Type B pancreatic cell (in vitro differentiated cells): ENCODE data around the gene CCDC187. TPM values are rescaled to one million over a fixed set of nuclear protein-coding genes. Genes with fewer than 3 reads are reported as not detected.

Experiments
- DNase-seq: peaks from one replicate; pipeline ENCODE4 v3.0.0; 2021; ENCODE audit warnings: mixed read lengths; ENCODE audit not compliant: unreplicated experiment; ENCODE audit errors: extremely low spot score
- H3K27ac Mint-ChIP-seq: 2 replicates; pipeline ENCODE4 v1.8.0; 2021; ENCODE audit warnings: mild to moderate bottlenecking, mixed read lengths
- H3K27me3 Mint-ChIP-seq: 2 replicates; pipeline ENCODE4 v1.8.0; 2021; ENCODE audit warnings: mixed read lengths
- H3K36me3 Mint-ChIP-seq: 2 replicates; pipeline ENCODE4 v1.8.0; 2021; ENCODE audit warnings: mixed read lengths
- H3K4me1 Mint-ChIP-seq: one replicate; pipeline ENCODE4 v1.8.0; 2021; ENCODE audit warnings: mixed read lengths; ENCODE audit not compliant: unreplicated experiment
- H3K4me3 Mint-ChIP-seq: 2 replicates; pipeline ENCODE4 v1.8.0; 2021; ENCODE audit warnings: mild to moderate bottlenecking, mixed read lengths
- H3K9me3 Mint-ChIP-seq: 2 replicates; pipeline ENCODE4 v1.8.0; 2021; ENCODE audit warnings: mixed read lengths
- total RNA-seq: library from RNA; stranded (reverse); gene quantifications from 2 replicates; pipeline ENCODE4 v1.2.1, GENCODE V29; 2021; ENCODE audit warnings: low replicate concordance
- TF ChIP-seq, protein P1 (sequence below): fragments of 200-600 bp; sonication (generic); conservative IDR thresholded peaks from 2 replicates; pipeline ENCODE4 v1.5.0; 2021; ENCODE audit warnings: antibody characterized with exemption, mild to moderate bottlenecking

CCDC187 gene
- total RNA-seq, 1 donor from 2014 or later = 0.70 TPM

- TF ChIP-seq, protein P1, sequence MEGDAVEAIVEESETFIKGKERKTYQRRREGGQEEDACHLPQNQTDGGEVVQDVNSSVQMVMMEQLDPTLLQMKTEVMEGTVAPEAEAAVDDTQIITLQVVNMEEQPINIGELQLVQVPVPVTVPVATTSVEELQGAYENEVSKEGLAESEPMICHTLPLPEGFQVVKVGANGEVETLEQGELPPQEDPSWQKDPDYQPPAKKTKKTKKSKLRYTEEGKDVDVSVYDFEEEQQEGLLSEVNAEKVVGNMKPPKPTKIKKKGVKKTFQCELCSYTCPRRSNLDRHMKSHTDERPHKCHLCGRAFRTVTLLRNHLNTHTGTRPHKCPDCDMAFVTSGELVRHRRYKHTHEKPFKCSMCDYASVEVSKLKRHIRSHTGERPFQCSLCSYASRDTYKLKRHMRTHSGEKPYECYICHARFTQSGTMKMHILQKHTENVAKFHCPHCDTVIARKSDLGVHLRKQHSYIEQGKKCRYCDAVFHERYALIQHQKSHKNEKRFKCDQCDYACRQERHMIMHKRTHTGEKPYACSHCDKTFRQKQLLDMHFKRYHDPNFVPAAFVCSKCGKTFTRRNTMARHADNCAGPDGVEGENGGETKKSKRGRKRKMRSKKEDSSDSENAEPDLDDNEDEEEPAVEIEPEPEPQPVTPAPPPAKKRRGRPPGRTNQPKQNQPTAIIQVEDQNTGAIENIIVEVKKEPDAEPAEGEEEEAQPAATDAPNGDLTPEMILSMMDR = no peak
- Mint-ChIP-seq H3K36me3 (no peaks in the 10 kb centered on the region), H3K4me3 (peak overlapping the region; percentile 96), H3K27me3 (no peaks in the 10 kb centered on the region), H3K9me3 (no peaks in the 10 kb centered on the region), H3K27ac (peak overlapping the region; percentile 93), H3K4me1 (peaks cover 16% of the 10 kb centered on the region)
- no peak for DNase-seq
Observed at GRCh38 chr9:136328011-136328621, 24.2 kb upstream of the CCDC187 start.

- no peaks in the 10 kb centered on the region for H3K9me3 Mint-ChIP-seq
- no peak for DNase-seq
- peak within 1 kb of the TSS; percentile 71 for H3K27ac Mint-ChIP-seq
- no peaks in the 10 kb centered on the region for H3K36me3 Mint-ChIP-seq
- H3K4me1 Mint-ChIP-seq = peaks cover 21% of the 10 kb centered on the region
- TF ChIP-seq, protein P1 = no peak
- no peaks in the 10 kb centered on the region for H3K27me3 Mint-ChIP-seq
- peak within 1 kb of the TSS; percentile 96 for H3K4me3 Mint-ChIP-seq
Observed at GRCh38 chr9:136327304-136327974, 23.5 kb upstream of the CCDC187 start, which contains the start of gene GPSM1. TSS of gene GPSM1 (plus strand) at chr9:136327539. CDS start at chr9:136327696, 157 bp downstream.

GRCh38 chr9:136326761-136327303 is 22.9 kb upstream of the CCDC187 start:
- TF ChIP-seq, protein P1 = no peak
- peak overlapping the region; percentile 81 for H3K4me3 Mint-ChIP-seq
- no peaks in the 10 kb centered on the region for H3K27me3 Mint-ChIP-seq
- peak overlapping the region; percentile 64 for H3K27ac Mint-ChIP-seq
- H3K36me3 Mint-ChIP-seq = no peaks in the 10 kb centered on the region
- H3K9me3 Mint-ChIP-seq = no peaks in the 10 kb centered on the region
- H3K4me1 Mint-ChIP-seq = peaks cover 26% of the 10 kb centered on the region
- no peak for DNase-seq

DNA sequence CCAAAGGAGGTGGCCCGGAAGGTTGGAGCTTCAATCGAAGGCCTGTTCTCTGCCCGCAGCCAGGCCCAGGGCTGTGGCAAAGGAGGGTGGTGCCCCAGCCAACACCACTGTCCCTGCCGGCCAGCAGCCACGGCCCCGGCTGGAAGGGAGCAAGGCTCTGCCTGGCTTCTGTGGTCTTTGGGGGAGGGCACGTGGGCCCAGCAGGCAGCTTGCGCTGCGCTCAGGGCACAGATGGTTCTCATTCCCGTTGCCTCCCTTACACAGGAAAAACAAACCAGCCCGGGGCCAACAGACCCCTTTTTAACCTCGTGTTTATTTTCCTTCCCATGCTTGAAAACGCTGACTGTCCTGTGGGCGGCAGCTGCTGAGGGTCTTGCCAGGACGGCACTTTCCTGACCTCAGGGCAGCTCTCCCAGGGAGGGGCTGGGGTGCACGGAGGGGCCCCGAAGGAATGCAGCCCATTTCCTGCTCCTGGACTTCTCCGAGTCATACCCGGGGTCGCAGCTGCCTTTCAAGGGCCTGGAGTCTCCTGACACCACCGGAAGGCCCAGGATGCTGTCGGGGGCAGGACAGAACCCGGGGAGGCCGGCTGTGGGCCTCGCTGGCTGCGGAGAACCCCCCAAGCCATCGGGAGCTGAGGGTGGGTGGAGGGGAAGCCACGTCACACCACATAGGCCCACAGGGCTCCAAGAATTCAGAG is 22.3 kb upstream of the CCDC187 start:
- TF ChIP-seq, protein P1 = no peak
- no peaks in the 10 kb centered on the region for H3K9me3 Mint-ChIP-seq
- peak overlapping the region; percentile 81 for H3K4me3 Mint-ChIP-seq
- peaks cover 26% of the 10 kb centered on the region for H3K4me1 Mint-ChIP-seq
- no peaks in the 10 kb centered on the region for H3K36me3 Mint-ChIP-seq
- H3K27me3 Mint-ChIP-seq = no peaks in the 10 kb centered on the region
- DNase-seq = no peak
- peak overlapping the region; percentile 71 for H3K27ac Mint-ChIP-seq

GRCh38 chr9:136325358-136325757 is 21.5 kb upstream of the CCDC187 start:
- H3K27ac Mint-ChIP-seq = peak overlapping the region; percentile 71
- H3K36me3 Mint-ChIP-seq = no peaks in the 10 kb centered on the region

More at GRCh38 chr9:136325358-136325757, 21.5 kb upstream of the CCDC187 start:
- peaks cover 26% of the 10 kb centered on the region for H3K4me1 Mint-ChIP-seq
- peaks cover 4% of the 10 kb centered on the region for H3K9me3 Mint-ChIP-seq
- H3K27me3 Mint-ChIP-seq = no peaks in the 10 kb centered on the region
- no peak for DNase-seq
- TF ChIP-seq, protein P1 = no peak
- H3K4me3 Mint-ChIP-seq = peak overlapping the region; percentile 36
